ENCODE results near the gene UPF3B. TPM values are rescaled to one million over a fixed set of nuclear protein-coding genes. Genes with fewer than 3 reads are reported as not detected.

The UPF3B gene
- total and polyA plus RNA-seq, 10 of the 15 experiments (the other 5 are each of a cell fraction or from before 2014, with no cell fraction given): 5.7 to 35.3 (median 22.1) TPM

- no peaks in the 10 kb centered on the region for H3K27me3 ChIP-seq (replicated peaks in 1 of 2; ENCODE audit: control insufficient read depth in 2 of 2, insufficient read depth in 2 of 2, low read length in 1 of 2)
- ChIA-PET SMC1A (ENCODE audit: uncharacterized antibody, unreplicated experiment) (interaction anchor here (1.1 to 2.8 kb wide), 5 partner anchors 16 to 80 kb away, joined by 3 to 18 read pairs (median 5); partner anchors contain the start of genes RPL39 and UPF3B), POLR2A (interaction anchor here (0.6 to 2.6 kb wide), 8 partner anchors 12 to 724 kb away, joined by 3 to 19 read pairs (median 4); partner anchors contain the start of genes RPL39 and UPF3B), RAD21 (ENCODE audit: unreplicated experiment) (interaction anchor here (0.9 to 2.8 kb wide), 5 partner anchors 19 to 117 kb away, joined by 3 to 21 read pairs (median 5); partner anchors contain the start of genes RPL39, SOWAHD and UPF3B), CTCF (interaction anchor here (2.1 to 2.2 kb wide), 2 partner anchors 19 to 83 kb away, joined by 5 to 7 read pairs; partner anchors contain the start of gene UPF3B)
- DNase-seq (ENCODE audit: low read depth, low spot score): peak; percentile 59
- peak within 1 kb of the TSS; percentile 41; the same call in 1 of the 2 replicates for H3K4me2 ChIP-seq (ENCODE audit: control insufficient read depth, insufficient read depth)
- H3K79me2 ChIP-seq (ENCODE audit: control insufficient read depth, insufficient read depth, low read length): peaks cover 39% of the 10 kb centered on the region
- H3K4me1 ChIP-seq (ENCODE audit: control insufficient read depth, insufficient read depth, low read length): no peaks in the 10 kb centered on the region
- intact Hi-C loops (cut with micrococcal nuclease; ENCODE audit: unreplicated experiment): loop anchor here (2.0 kb wide), 1 partner anchor 19 kb away; the partner anchor contains the start of gene UPF3B
- no peaks in the 10 kb centered on the region for H4K20me1 ChIP-seq (ENCODE audit: control insufficient read depth, insufficient read depth)
- WGBS (ENCODE audit: insufficient coverage, insufficient replicate concordance, low lambda C conversion rate, missing lambda C conversion rate): 45% methylated on average over 61 of the region's 62 CpGs
- peak within 1 kb of the TSS; percentile 82 for H2AFZ ChIP-seq (ENCODE audit: control insufficient read depth, low read depth, low read length)
- peak within 1 kb of the TSS; percentile 68 for H3K4me3 ChIP-seq
- no peaks in the 10 kb centered on the region; a peak in 1 of 4 replicates for H3K36me3 ChIP-seq (ENCODE audit: control insufficient read depth in 2 of 2, insufficient read depth in 2 of 2, low read length in 1 of 2)
- FAIRE-seq: peak; percentile 87
- ATAC-seq: peak; percentile 95
- no peaks in the 10 kb centered on the region for H3K9me3 ChIP-seq (replicated peaks; ENCODE audit: control insufficient read depth, insufficient read depth, low read length)
- in situ Hi-C loops (cut with MboI): no loop called here
- peak within 1 kb of the TSS; percentile 91 for H3K27ac ChIP-seq (ENCODE audit: control insufficient read depth, insufficient read depth)
- peak within 1 kb of the TSS; percentile 95 for H3K9ac ChIP-seq (ENCODE audit: control insufficient read depth, insufficient read depth, low read length)
- BruUV-seq (replicated peaks): TSS peak; percentile 85
- TF ChIP-seq SRF (IDR thresholded peaks at IDR 0.05; ENCODE audit: low read depth in 2 of 2, low read length in 2 of 2) (no peak), ELK1 (IDR thresholded peaks at IDR 0.05; ENCODE audit: low read depth, low read length) (peak; percentile 63; the same call in 1 of the 2 replicates), CBFB (IDR thresholded peaks at IDR 0.05; ENCODE audit: low read depth) (peak; percentile 29; the same call in 1 of the 2 replicates), ZBTB11 (CRISPR knock-in tag; IDR thresholded peaks at IDR 0.05) (0 out of 2 replicates have a peak, but pooled peaks have one; percentile 21), CHD2 (IDR thresholded peaks at IDR 0.05; ENCODE audit: borderline replicate concordance, low read depth, low read length) (peak; percentile 39; the same call in 1 of the 2 replicates), ESRRA (IDR thresholded peaks at IDR 0.05; ENCODE audit: low read length) (peak; percentile 87; the same call in 1 of the 2 replicates), PML (IDR thresholded peaks at IDR 0.05; ENCODE audit: low read length) (peak; percentile 85), SMARCA5 (IDR thresholded peaks at IDR 0.05) (no peak), SIX5 (IDR thresholded peaks at IDR 0.05; ENCODE audit: low read depth, low read length, severe bottlenecking) (peak; percentile 50), IRF4 (IDR thresholded peaks at IDR 0.05; ENCODE audit: low read depth, low read length) (no peak)
- TF ChIP-seq, protein P1, sequence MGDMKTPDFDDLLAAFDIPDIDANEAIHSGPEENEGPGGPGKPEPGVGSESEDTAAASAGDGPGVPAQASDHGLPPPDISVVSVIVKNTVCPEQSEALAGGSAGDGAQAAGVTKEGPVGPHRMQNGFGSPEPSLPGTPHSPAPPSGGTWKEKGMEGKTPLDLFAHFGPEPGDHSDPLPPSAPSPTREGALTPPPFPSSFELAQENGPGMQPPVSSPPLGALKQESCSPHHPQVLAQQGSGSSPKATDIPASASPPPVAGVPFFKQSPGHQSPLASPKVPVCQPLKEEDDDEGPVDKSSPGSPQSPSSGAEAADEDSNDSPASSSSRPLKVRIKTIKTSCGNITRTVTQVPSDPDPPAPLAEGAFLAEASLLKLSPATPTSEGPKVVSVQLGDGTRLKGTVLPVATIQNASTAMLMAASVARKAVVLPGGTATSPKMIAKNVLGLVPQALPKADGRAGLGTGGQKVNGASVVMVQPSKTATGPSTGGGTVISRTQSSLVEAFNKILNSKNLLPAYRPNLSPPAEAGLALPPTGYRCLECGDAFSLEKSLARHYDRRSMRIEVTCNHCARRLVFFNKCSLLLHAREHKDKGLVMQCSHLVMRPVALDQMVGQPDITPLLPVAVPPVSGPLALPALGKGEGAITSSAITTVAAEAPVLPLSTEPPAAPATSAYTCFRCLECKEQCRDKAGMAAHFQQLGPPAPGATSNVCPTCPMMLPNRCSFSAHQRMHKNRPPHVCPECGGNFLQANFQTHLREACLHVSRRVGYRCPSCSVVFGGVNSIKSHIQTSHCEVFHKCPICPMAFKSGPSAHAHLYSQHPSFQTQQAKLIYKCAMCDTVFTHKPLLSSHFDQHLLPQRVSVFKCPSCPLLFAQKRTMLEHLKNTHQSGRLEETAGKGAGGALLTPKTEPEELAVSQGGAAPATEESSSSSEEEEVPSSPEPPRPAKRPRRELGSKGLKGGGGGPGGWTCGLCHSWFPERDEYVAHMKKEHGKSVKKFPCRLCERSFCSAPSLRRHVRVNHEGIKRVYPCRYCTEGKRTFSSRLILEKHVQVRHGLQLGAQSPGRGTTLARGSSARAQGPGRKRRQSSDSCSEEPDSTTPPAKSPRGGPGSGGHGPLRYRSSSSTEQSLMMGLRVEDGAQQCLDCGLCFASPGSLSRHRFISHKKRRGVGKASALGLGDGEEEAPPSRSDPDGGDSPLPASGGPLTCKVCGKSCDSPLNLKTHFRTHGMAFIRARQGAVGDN (IDR thresholded peaks at IDR 0.05): peak; percentile 64
- TF ChIP-seq, protein P2, sequence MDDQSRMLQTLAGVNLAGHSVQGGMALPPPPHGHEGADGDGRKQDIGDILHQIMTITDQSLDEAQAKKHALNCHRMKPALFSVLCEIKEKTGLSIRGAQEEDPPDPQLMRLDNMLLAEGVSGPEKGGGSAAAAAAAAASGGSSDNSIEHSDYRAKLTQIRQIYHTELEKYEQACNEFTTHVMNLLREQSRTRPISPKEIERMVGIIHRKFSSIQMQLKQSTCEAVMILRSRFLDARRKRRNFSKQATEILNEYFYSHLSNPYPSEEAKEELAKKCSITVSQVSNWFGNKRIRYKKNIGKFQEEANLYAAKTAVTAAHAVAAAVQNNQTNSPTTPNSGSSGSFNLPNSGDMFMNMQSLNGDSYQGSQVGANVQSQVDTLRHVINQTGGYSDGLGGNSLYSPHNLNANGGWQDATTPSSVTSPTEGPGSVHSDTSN (IDR thresholded peaks at IDR 0.05; ENCODE audit: insufficient replicate concordance, low read depth, low read length): peak; percentile 24
These were observed 19.0 kb upstream of the UPF3B start, which contains the start of the genes NDUFA1 and RNF113A for GRCh38 chrX:119871599-119872395. TSS of gene NDUFA1 (plus strand) at chrX:119871832. CDS start at chrX:119871912, 80 bp downstream. TSS of gene RNF113A (minus strand) at chrX:119871733. CDS start at chrX:119871613, 120 bp downstream.
